ENCODE results near the gene TGFBR3.

GRCh38 chr1:91877574-91878208 lies 8.3 kb downstream of the TGFBR3 start:
- no peak for TF ChIP-seq CTCF (tag by site-specific recombination; IDR thresholded peaks at IDR 0.05)
- no peak for TF ChIP-seq ZBTB1 (tag by site-specific recombination; IDR thresholded peaks at IDR 0.05)
- no peak for TF ChIP-seq ATF2 (tag by site-specific recombination; IDR thresholded peaks at IDR 0.05; ENCODE audit: low read depth)
- no peak for TF ChIP-seq SP2 (tag by site-specific recombination; IDR thresholded peaks at IDR 0.05)
- TF ChIP-seq ZNF121 (tag by site-specific recombination; IDR thresholded peaks at IDR 0.05), result no peak
- no peak for TF ChIP-seq ZNF274 (IDR thresholded peaks at IDR 0.05; ENCODE audit: low read length)
- no peak for TF ChIP-seq ZNF274 (tag by site-specific recombination; IDR thresholded peaks at IDR 0.05; ENCODE audit: borderline replicate concordance)
- TF ChIP-seq TSHZ1 (tag by site-specific recombination; IDR thresholded peaks at IDR 0.05; ENCODE audit: borderline replicate concordance), result no peak
- TF ChIP-seq ZNF24 (tag by site-specific recombination; IDR thresholded peaks at IDR 0.05), result no peak
